Fibroblast of lung (primary cell): ENCODE measurements around the gene ACOT2.

Experiments
- EZH2 ChIP-seq: IDR thresholded peaks from 2 replicates; pipeline ENCODE4 v1.5.1; 2012; ENCODE audit warnings: low read length, control low read depth, mild to moderate bottlenecking; ENCODE audit errors: missing control alignments
- TF ChIP-seq, protein P1 (sequence below), 2 donors: IDR thresholded peaks in 1 of 2; conservative IDR thresholded peaks in 1 of 2; 1 replicate in 1 of 2; 2 replicates in 1 of 2; pipeline ENCODE4 v1.5.1; 2011 to 2012; ENCODE audit warnings: low read length in 2 of 2, control low read depth in 1 of 2, inconsistent platforms in 1 of 2, low read depth in 1 of 2, mild to moderate bottlenecking in 1 of 2

DNA sequence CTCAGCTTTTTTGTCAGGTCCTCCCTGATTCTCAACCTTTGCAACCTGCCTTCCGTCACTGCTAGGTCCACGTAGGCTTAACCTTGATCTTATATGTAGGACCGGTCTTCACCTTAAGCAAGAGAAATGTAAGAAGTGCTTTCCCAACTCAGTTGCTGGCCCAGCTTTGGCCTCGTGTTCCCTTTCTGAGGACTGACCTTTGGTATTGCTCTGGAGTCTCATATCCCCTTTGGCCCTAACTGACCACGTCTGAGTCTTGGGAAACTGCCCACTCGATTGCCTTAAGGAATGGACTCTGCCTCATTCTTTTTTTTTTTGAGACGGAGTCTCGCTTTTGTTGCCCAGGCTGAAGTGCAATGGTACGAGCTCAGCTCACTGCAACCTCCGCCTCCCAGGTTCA is 51.3 kb downstream of the ACOT2 start:
- TF ChIP-seq, protein P1, sequence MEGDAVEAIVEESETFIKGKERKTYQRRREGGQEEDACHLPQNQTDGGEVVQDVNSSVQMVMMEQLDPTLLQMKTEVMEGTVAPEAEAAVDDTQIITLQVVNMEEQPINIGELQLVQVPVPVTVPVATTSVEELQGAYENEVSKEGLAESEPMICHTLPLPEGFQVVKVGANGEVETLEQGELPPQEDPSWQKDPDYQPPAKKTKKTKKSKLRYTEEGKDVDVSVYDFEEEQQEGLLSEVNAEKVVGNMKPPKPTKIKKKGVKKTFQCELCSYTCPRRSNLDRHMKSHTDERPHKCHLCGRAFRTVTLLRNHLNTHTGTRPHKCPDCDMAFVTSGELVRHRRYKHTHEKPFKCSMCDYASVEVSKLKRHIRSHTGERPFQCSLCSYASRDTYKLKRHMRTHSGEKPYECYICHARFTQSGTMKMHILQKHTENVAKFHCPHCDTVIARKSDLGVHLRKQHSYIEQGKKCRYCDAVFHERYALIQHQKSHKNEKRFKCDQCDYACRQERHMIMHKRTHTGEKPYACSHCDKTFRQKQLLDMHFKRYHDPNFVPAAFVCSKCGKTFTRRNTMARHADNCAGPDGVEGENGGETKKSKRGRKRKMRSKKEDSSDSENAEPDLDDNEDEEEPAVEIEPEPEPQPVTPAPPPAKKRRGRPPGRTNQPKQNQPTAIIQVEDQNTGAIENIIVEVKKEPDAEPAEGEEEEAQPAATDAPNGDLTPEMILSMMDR (conservative IDR thresholded peaks at IDR 0.05 in 1 of 2, IDR thresholded peaks at IDR 0.05 in 1 of 2; ENCODE audit: low read depth in 1 of 2, low read length in 2 of 2), result no peak
- TF ChIP-seq EZH2, result no peak
